K562 (cell line): Measurements from ENCODE around the gene CSDE1. TPM values are rescaled to one million over a fixed set of nuclear protein-coding genes. Genes with fewer than 3 reads are reported as not detected.

Experiments
- BCOR ChIP-seq: fragments of 450-650 bp; IDR thresholded peaks from 2 replicates; pipeline ENCODE4 v1.6.1; 2016
- CREB1 ChIP-seq, 2 experiments: sonication (generic) in 1 of 2; formaldehyde crosslinking in 1 of 2; IDR thresholded peaks; 2 replicates each; pipeline versions ENCODE4 v1.6.1 to v1.8.0; 2012 to 2022; ENCODE audit warnings: inconsistent platforms in 1 of 2, mild to moderate bottlenecking in 1 of 2, missing genetic modification reagents in 1 of 2, moderate library complexity in 1 of 2
- CXXC5 ChIP-seq: fragments of 250-450 bp; sonication (Bioruptor Pico); IDR thresholded peaks from 2 replicates; pipeline ENCODE4 v1.8.0; 2022; ENCODE audit warnings: inconsistent platforms, mild to moderate bottlenecking, moderate library complexity
- E2F8 ChIP-seq: fragments of 450-650 bp; IDR thresholded peaks from 2 replicates; pipeline ENCODE4 v1.7.1; 2018; ENCODE audit warnings: mild to moderate bottlenecking, low read depth; ENCODE audit not compliant: partially characterized antibody
- FOXA1 ChIP-seq: fragments of 450-650 bp; IDR thresholded peaks from 2 replicates; pipeline ENCODE4 v1.6.1; 2016; ENCODE audit warnings: mild to moderate bottlenecking, borderline replicate concordance
- HNRNPL ChIP-seq: fragments of 200-400 bp; formaldehyde crosslinking; IDR thresholded peaks from 2 replicates; pipeline ENCODE4 v1.6.1; 2017; ENCODE audit warnings: low read depth, mild to moderate bottlenecking, low read length
- IFI16 ChIP-seq: fragments of 250-450 bp; sonication (Bioruptor Pico); IDR thresholded peaks from 2 replicates; pipeline ENCODE4 v2.1.2; 2022; ENCODE audit warnings: mild to moderate bottlenecking, inconsistent platforms
- KDM5B ChIP-seq: fragments of 200-600 bp; sonication (generic); IDR thresholded peaks from 2 replicates; pipeline ENCODE4 v1.6.1; 2012; ENCODE audit warnings: low read depth, mild to moderate bottlenecking, moderate library complexity, low read length, control low read depth, inconsistent platforms; ENCODE audit not compliant: insufficient replicate concordance
- L3MBTL2 ChIP-seq: fragments of 450-650 bp; IDR thresholded peaks from 2 replicates; pipeline ENCODE4 v1.6.1; 2016; ENCODE audit warnings: mild to moderate bottlenecking, moderate library complexity
- NFYB ChIP-seq: IDR thresholded peaks from 2 replicates; pipeline ENCODE4 v1.6.1; 2011; ENCODE audit warnings: mild to moderate bottlenecking, moderate library complexity; ENCODE audit not compliant: insufficient read length; ENCODE audit errors: extremely low read depth
- TFAP4 ChIP-seq: sonication (generic); formaldehyde crosslinking; IDR thresholded peaks from 2 replicates; pipeline ENCODE4 v1.8.0; 2022; ENCODE audit warnings: missing genetic modification reagents, mild to moderate bottlenecking, moderate library complexity, borderline replicate concordance
- UBTF ChIP-seq, 2 experiments: IDR thresholded peaks; 2 replicates each; pipeline ENCODE4 v1.6.1; 2012; ENCODE audit warnings: improper control_type of control experiment in 2 of 2, low read depth in 2 of 2, low read length in 2 of 2, borderline replicate concordance in 1 of 2
- ZBTB1 ChIP-seq: sonication (generic); formaldehyde crosslinking; IDR thresholded peaks from 2 replicates; pipeline ENCODE4 v1.8.1; 2023; ENCODE audit warnings: missing genetic modification reagents, low read depth, mild to moderate bottlenecking, borderline replicate concordance
- ZNF280B ChIP-seq: fragments of 250-450 bp; sonication (Bioruptor Pico); IDR thresholded peaks from 2 replicates; pipeline ENCODE4 v1.5.1; 2021; ENCODE audit warnings: mild to moderate bottlenecking
- ZNF75A ChIP-seq: fragments of 450-650 bp; formaldehyde crosslinking; IDR thresholded peaks from 2 replicates; pipeline ENCODE4 v1.4.0; 2020; ENCODE audit warnings: mild to moderate bottlenecking
- polyA plus RNA-seq, 8 experiments: library from polyadenylated mRNA; depleted of rRNA in 4 of 8; stranded (reverse) in 5 of 8; unstranded in 3 of 8; fragments of >200 nt; fragmentation: Nextera tagmentation in 2 of 8; fragmentation: Illumina TruSeq in 1 of 8; extraction: Ambion mirVana in 2 of 8; extraction: Trizol in 1 of 8; gene quantifications; 2 replicates each; pipeline versions ENCODE4 v1.2.1 to v1.2.3, GENCODE V29; 2011 to 2014; ENCODE audit warnings: inconsistent platforms in 1 of 8, missing spikeins in 1 of 8
- total RNA-seq, 7 experiments: library from RNA; depleted of rRNA in 6 of 7; stranded (reverse); fragments of >200 nt in 6 of 7; fragmentation: Illumina TruSeq in 2 of 7; extraction: Trizol in 2 of 7; gene quantifications; 2 replicates each; pipeline versions ENCODE4 v1.2.1 to v1.2.3, GENCODE V29; 2011 to 2021; ENCODE audit warnings: low replicate concordance in 1 of 7
- TF ChIP-seq, protein P1 (sequence below): IDR thresholded peaks from 2 replicates; pipeline ENCODE4 v1.6.1; 2014; ENCODE audit warnings: antibody characterized with exemption
- TF ChIP-seq, protein P2 (sequence below): fragments of 250-450 bp; sonication (Bioruptor Pico); IDR thresholded peaks from 2 replicates; pipeline ENCODE4 v1.5.0; 2020; ENCODE audit warnings: mild to moderate bottlenecking

CSDE1 gene
- total and polyA plus RNA-seq, 9 of the 15 experiments (the other 6 are each of a cell fraction or from before 2014, with no cell fraction given) = 174 to 538 (median 403) TPM

GRCh38 chr1:114669562-114670082, 88.2 kb downstream of the CSDE1 start, which contains the start of gene DENND2C (continued):
- TF ChIP-seq, protein P1, sequence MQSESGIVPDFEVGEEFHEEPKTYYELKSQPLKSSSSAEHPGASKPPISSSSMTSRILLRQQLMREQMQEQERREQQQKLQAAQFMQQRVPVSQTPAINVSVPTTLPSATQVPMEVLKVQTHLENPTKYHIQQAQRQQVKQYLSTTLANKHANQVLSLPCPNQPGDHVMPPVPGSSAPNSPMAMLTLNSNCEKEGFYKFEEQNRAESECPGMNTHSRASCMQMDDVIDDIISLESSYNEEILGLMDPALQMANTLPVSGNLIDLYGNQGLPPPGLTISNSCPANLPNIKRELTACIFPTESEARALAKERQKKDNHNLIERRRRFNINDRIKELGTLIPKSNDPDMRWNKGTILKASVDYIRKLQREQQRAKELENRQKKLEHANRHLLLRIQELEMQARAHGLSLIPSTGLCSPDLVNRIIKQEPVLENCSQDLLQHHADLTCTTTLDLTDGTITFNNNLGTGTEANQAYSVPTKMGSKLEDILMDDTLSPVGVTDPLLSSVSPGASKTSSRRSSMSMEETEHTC = no peak
- TF ChIP-seq L3MBTL2 (0 out of 2 replicates have a peak, but pooled peaks have one; percentile 5), TFAP4 (no peak), IFI16 (no peak), CREB1 (IDR thresholded peaks at IDR 0.05) (0 out of 2 replicates have a peak, but pooled peaks have one; percentile 6), CREB1 (CRISPR knock-in tag; IDR thresholded peaks at IDR 0.05) (no peak), HNRNPL (no peak), ZNF75A (no peak), FOXA1 (no peak), UBTF (IDR thresholded peaks at IDR 0.05; ENCODE audit: borderline replicate concordance in 1 of 2, low read depth in 2 of 2, low read length in 2 of 2) (0 out of 4 replicates have a peak, but pooled peaks of 1 of the 2 experiments have one; percentile 5), E2F8 (no peak), CXXC5 (CRISPR knock-in tag) (peak; percentile 54), ZNF280B (CRISPR knock-in tag) (no peak), KDM5B (no peak), BCOR (no peak), ZBTB1 (CRISPR knock-in tag) (no peak; the same call in 1 of the 2 replicates), NFYB (no peak)
- TF ChIP-seq, protein P2, sequence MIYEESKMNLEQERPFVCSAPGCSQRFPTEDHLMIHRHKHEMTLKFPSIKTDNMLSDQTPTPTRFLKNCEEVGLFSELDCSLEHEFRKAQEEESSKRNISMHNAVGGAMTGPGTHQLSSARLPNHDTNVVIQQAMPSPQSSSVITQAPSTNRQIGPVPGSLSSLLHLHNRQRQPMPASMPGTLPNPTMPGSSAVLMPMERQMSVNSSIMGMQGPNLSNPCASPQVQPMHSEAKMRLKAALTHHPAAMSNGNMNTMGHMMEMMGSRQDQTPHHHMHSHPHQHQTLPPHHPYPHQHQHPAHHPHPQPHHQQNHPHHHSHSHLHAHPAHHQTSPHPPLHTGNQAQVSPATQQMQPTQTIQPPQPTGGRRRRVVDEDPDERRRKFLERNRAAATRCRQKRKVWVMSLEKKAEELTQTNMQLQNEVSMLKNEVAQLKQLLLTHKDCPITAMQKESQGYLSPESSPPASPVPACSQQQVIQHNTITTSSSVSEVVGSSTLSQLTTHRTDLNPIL (CRISPR knock-in tag) = no peak
